Fibroblast of pulmonary artery (primary cell): ENCODE data around the gene C14orf93.
A peak's percentile ranks its signal among the peaks of the same experiment; 100 is the strongest.
"Not testable (repeated sequence)": the region's sequence is repeated elsewhere in the genome, so short reads cannot be mapped to it uniquely, and the experiment has no call there.

Source experiments
- DNase-seq: peaks from one replicate; pipeline ENCODE4 v3.0.0-alpha.2; 2010; ENCODE audit warnings: low read depth
- H3K4me3 ChIP-seq: replicated peaks from 2 replicates; pipeline ENCODE4 v1.5.1; 2011; ENCODE audit warnings: low read depth, mild to moderate bottlenecking, control low read depth, low read length, moderate library complexity
- CTCF ChIP-seq: IDR thresholded peaks from 2 replicates; pipeline ENCODE4 v1.5.1; 2011; ENCODE audit warnings: mild to moderate bottlenecking, control low read depth, low read length, inconsistent platforms; ENCODE audit errors: missing control alignments

Gene C14orf93

DNA sequence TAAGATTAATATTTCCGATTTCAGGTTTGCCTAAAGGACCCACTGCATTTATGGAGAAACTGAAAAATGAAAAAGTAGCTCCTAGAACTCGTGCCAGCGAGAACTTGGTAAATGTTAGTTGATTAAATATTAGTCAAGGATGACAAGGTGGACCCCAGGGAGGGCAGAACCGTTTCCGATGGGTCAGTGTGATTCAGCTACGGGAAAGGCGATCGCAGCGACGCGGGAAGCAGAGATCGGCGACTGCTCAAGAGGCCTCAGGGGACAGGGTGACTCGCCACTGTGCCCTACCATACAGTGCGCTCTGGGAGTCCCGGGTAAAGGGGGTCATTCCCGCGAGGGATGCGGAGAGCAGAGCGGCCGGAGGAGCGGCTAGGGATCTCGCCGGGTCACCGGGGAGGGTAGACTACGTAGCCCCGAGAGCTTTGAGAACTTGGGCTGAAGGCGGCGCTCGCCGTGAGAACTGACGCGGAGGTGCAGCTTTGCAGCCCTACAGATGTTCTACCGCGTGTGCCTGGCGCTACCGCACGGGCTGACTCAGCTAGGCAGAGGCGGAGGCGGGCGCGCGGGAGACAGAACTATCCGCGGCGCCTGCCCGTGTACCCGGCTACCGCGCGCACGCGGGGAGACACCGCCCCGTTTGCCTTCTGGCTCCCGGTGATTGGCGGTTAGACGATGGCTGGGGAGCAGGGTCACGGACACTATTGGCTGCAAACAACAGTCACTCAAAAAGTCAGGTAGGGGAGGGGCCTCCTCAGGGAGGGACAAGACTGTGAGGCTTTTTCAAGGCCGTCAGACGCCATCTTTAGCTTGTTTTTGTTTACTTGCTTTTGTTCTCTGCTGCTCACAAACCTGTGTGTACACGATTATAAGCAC lies 3.2 kb downstream of the C14orf93 start:
- H3K4me3 ChIP-seq, result peak overlapping the region; percentile 78
- TF ChIP-seq CTCF, result peak; percentile 33
- peak; percentile 99 for DNase-seq

DNA sequence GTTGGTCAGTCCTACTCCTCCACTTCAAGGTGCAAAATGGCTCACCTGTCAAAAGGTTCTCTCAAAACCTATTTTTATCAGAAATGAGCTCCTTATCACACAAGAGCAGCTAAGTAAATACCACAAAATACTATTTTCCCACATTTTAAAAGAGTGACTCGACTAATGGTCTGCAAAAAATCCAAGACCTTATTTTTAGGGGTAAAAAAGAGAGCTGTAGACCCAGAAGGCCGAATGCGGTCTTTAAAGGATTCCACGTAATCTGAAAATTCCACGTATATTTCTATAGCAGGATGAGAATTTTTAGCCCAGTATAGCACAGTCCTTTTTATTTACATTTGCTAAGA lies 3.8 kb downstream of the C14orf93 start:
- TF ChIP-seq CTCF, result no peak
- H3K4me3 ChIP-seq, result peak overlapping the region; percentile 78
- DNase-seq, result no peak

DNA sequence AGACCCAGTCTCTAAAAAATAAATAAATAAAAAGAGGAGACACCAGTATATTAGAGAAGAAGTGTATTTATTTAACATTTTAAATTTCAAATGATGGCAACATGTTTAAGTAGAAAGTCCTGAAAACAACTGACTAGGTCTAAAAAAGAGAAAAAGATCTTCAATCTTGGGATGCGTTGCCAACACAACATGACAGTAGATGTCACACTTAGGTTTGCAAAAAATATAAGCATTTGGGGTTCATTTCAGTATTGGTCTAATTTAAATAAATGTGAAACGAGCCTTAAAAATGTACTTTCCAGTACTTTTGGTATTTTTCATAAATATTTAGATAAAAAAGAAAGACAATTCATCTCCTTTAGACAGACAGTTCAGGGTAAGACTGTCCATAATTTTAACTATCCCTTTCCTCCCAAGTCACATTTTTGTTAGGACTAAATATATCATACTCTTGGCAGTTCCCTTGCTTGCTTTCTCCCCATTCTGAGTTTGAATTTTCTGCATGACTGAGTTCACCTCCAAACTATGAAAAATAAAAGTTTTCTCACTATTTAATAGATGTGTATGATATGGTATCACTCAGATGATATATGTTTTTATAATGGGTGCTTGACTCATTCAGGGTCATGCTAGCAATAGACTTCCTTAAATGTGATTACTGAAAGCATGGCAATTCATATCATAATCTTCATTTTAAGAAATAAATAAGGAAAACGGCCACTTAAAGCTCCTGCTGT lies 4.3 kb downstream of the C14orf93 start:
- H3K4me3 ChIP-seq, result no peak overlapping the region
- TF ChIP-seq CTCF, result no peak
- DNase-seq, result no peak

GRCh38 chr14:23004274-23004673 lies 5.7 kb downstream of the C14orf93 start:
- not testable (repeated sequence) for H3K4me3 ChIP-seq

DNA sequence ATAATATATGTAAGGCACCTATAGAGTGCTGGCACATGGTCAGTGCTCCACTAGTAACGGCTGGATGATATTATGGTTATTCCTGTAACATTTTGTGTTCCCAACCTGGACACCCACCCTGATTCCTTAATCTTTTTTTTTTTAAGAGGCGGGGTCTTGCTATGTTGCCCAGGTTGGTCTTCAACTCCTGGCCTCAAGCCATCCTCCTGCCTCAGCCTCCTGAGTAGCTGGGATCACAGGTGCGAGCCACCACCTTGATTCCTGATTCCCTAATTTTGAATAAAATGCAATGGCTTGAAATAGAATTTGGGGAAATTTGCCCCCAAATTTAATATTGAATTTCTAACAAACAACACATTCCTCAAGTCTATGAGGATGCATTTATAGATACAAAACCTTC lies 7.4 kb downstream of the C14orf93 start:
- no peak for DNase-seq
- no peak for TF ChIP-seq CTCF
- no peak overlapping the region for H3K4me3 ChIP-seq

More at GRCh38 chr14:23004274-23004673, 5.7 kb downstream of the C14orf93 start:
- DNase-seq, result not testable (repeated sequence)

- no peak for TF ChIP-seq CTCF
- no peak overlapping the region for H3K4me3 ChIP-seq
- no peak for DNase-seq
Measured at GRCh38 chr14:23000860-23001259, 9.1 kb downstream of the C14orf93 start.

DNA sequence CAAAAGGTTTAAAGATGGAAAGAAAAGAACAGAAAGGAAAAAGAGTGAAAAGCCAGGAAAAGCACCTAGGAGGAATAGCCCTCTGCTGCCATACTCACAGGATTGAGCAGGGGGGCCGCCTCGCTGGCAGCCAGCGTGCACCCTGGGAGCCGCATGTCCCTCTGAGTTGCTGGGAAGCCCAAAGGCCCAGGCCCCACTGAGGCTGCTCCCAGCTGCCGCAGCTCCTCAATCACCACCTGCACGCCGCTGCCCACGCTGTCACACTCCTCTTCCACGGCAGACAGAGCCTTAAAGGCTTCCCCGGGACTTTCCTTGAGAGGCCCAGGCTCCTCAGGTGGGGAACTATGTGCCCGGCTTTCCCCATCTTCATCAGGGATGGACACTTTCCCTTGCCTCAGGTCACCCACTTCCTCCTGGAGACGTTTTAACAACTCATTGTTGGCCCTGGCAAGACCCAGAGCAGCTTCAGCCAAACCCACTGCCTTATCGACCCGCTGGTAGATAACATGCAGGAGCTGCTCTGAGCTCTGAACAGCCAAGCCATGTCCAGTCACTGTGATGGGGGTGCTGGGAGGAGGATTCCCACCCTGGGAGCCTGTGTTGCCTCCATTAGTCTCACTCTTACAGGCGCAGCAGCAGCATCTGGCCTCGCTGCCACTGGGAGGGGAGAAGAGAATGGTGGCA lies 11.5 kb downstream of the C14orf93 start:
- H3K4me3 ChIP-seq, result no peak overlapping the region
- TF ChIP-seq CTCF, result no peak
- no peak for DNase-seq
